ENCODE measurements around the gene CRACDL. TPM values are rescaled to one million over a fixed set of nuclear protein-coding genes. Genes with fewer than 3 reads are reported as not detected.
"Not testable (repeated sequence)": the region's sequence is repeated elsewhere in the genome, so short reads cannot be mapped to it uniquely, and the experiment has no call there.

CRACDL gene
- total RNA-seq, 2 donors from 2014 or later = 4.1 to 20.8 TPM

GRCh38 chr2:98761267-98761781 lies 174.7 kb downstream of the CRACDL start:
- Histone ChIP-seq H3K27me3 (replicated peaks; ENCODE audit: insufficient read depth) (no peaks in the 10 kb centered on the region), H3K36me3 (no peaks in the 10 kb centered on the region), H3K9me3 (no peaks in the 10 kb centered on the region), H3K27ac (no peak overlapping the region), H3K4me3 (no peak overlapping the region), H3K4me1 (replicated peaks) (no peaks in the 10 kb centered on the region)
- no peak for TF ChIP-seq POLR2A (IDR thresholded peaks at IDR 0.05)
- peak; percentile 66 for TF ChIP-seq POLR2AphosphoS5 (IDR thresholded peaks at IDR 0.05)
- DNase-seq (ENCODE audit: low spot score) = peak; percentile 57
- 45% methylated on average over 9 of the region's 9 CpGs for WGBS
- intact Hi-C loops (cut with DNase I) = no loop called here

GRCh38 chr2:98759827-98760625 lies 176.0 kb downstream of the CRACDL start:
- WGBS = 80% methylated on average over 6 of the region's 6 CpGs
- Histone ChIP-seq H3K9me3 (no peaks in the 10 kb centered on the region), H3K36me3 (no peaks in the 10 kb centered on the region), H3K4me1 (replicated peaks) (no peaks in the 10 kb centered on the region), H3K27ac (no peak overlapping the region), H3K4me3 (no peak overlapping the region), H3K27me3 (replicated peaks; ENCODE audit: insufficient read depth) (no peaks in the 10 kb centered on the region)
- TF ChIP-seq POLR2A (IDR thresholded peaks at IDR 0.05) = no peak
- TF ChIP-seq CTCF (IDR thresholded peaks at IDR 0.05) = no peak
- no peak for DNase-seq (ENCODE audit: low spot score)
- intact Hi-C loops (cut with DNase I) = no loop called here

- Histone ChIP-seq H3K4me3 (no peak overlapping the region), H3K27ac (no peak overlapping the region), H3K27me3 (replicated peaks; ENCODE audit: insufficient read depth) (no peaks in the 10 kb centered on the region), H3K36me3 (no peaks in the 10 kb centered on the region), H3K9me3 (no peaks in the 10 kb centered on the region), H3K4me1 (replicated peaks) (no peaks in the 10 kb centered on the region)
- TF ChIP-seq CTCF (IDR thresholded peaks at IDR 0.05) = no peak
- no peak for DNase-seq (ENCODE audit: low spot score)
- intact Hi-C loops (cut with DNase I) = no loop called here
- 39% methylated on average over 2 of the region's 2 CpGs for WGBS
Measured at GRCh38 chr2:98759338-98759737, 176.7 kb downstream of the CRACDL start.

GRCh38 chr2:98757904-98758421 lies 178.1 kb downstream of the CRACDL start:
- Histone ChIP-seq H3K4me3 (no peak overlapping the region), H3K27me3 (replicated peaks; ENCODE audit: insufficient read depth) (no peaks in the 10 kb centered on the region), H3K4me1 (replicated peaks) (no peaks in the 10 kb centered on the region), H3K9me3 (no peaks in the 10 kb centered on the region), H3K36me3 (no peaks in the 10 kb centered on the region), H3K27ac (peak overlapping the region in 1 of 2 donors; percentile 0)
- TF ChIP-seq POLR2AphosphoS5 (IDR thresholded peaks at IDR 0.05) = peak; percentile 89
- peak in 2 of 4 experiments; percentile 17 to 19 for TF ChIP-seq CTCF (IDR thresholded peaks at IDR 0.05)
- no peak for TF ChIP-seq POLR2A (IDR thresholded peaks at IDR 0.05)
- intact Hi-C loops (cut with DNase I) = no loop called here
- DNase-seq (ENCODE audit: low spot score) = peak; percentile 86
- 10% methylated on average over 9 of the region's 9 CpGs for WGBS

GRCh38 chr2:98753801-98754200 lies 182.2 kb downstream of the CRACDL start:
- no peak for TF ChIP-seq POLR2AphosphoS5 (IDR thresholded peaks at IDR 0.05)
- TF ChIP-seq POLR2A (IDR thresholded peaks at IDR 0.05) = no peak
- TF ChIP-seq CTCF (IDR thresholded peaks at IDR 0.05) = no peak
- intact Hi-C loops (cut with DNase I) = no loop called here

GRCh38 chr2:98752711-98753110 lies 183.3 kb downstream of the CRACDL start:
- DNase-seq (ENCODE audit: low spot score); H3K4me1 ChIP-seq (replicated peaks); H3K27ac ChIP-seq; H3K9me3 ChIP-seq; intact Hi-C loops (cut with DNase I); H3K36me3 ChIP-seq; H3K27me3 ChIP-seq (replicated peaks; ENCODE audit: insufficient read depth); H3K4me3 ChIP-seq: not testable (repeated sequence)
- 82% methylated on average over 4 of the region's 4 CpGs for WGBS

More at GRCh38 chr2:98753801-98754200, 182.2 kb downstream of the CRACDL start:
- H3K9me3 ChIP-seq = no peaks in the 10 kb centered on the region
- no peak overlapping the region for H3K4me3 ChIP-seq
- no peak overlapping the region for H3K27ac ChIP-seq
- H3K36me3 ChIP-seq = no peaks in the 10 kb centered on the region
- DNase-seq (ENCODE audit: low spot score) = no peak
- no peaks in the 10 kb centered on the region for H3K27me3 ChIP-seq (replicated peaks; ENCODE audit: insufficient read depth)
- H3K4me1 ChIP-seq (replicated peaks) = no peaks in the 10 kb centered on the region

All from prostate gland (tissue), 2 donors.